Erythroblast (primary cell): Measurements from ENCODE around the gene RBM38.

Experiments used
- GATA1 ChIP-seq: IDR thresholded peaks from 2 replicates; pipeline ENCODE4 v1.6.1; 2011; ENCODE audit warnings: low read depth, mild to moderate bottlenecking, control low read depth, low read length, moderate library complexity
- POLR2A ChIP-seq: IDR thresholded peaks from 2 replicates; pipeline ENCODE4 v1.6.1; 2011; ENCODE audit warnings: mild to moderate bottlenecking, low read length

GRCh38 chr20:57408536-57409233 is 17.5 kb downstream of the RBM38 start:
- TF ChIP-seq POLR2A (no peak), GATA1 (no peak)
